CMK (cell line): ENCODE results near the gene MICALL2.

Experiments
- DNase-seq: peaks from one replicate; pipeline ENCODE4 v3.0.0-alpha.2; 2010; ENCODE audit warnings: low read depth

The MICALL2 gene

DNA sequence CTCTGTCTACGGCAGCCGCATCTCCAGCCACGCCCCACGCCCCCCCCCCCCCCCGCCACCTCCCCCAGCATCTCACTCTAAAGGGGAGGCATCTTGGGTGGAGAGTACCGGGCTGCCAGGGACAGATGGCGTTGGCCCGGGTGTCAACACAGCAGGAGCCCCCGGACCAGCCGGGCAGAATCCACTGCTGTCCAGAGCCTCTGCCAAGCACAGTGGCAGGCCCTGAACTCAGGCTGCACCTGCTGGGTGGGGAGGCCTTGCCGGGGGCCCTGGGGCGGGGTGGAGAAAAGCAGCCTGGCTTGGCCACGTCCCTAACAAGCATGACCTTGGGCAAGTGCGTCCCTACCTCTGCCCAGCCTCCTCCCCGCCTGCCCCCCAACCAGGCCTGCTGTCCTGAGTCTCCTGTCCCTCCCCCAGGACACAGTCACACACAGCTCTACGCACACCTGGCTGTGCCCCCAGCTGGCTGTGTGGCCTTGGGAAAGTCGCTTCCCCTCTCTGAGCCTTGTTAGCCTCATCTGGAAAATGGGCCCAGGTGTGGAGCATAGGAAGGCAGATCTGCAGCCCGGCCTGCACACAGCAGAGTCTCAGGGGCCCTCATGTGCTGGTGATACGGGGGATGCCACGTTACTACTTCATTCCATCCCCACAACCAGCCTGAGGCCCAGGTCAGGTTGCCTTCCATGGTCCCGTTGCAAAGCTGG, 45.2 kb downstream of the MICALL2 start:
- DNase-seq, result no peak

DNA sequence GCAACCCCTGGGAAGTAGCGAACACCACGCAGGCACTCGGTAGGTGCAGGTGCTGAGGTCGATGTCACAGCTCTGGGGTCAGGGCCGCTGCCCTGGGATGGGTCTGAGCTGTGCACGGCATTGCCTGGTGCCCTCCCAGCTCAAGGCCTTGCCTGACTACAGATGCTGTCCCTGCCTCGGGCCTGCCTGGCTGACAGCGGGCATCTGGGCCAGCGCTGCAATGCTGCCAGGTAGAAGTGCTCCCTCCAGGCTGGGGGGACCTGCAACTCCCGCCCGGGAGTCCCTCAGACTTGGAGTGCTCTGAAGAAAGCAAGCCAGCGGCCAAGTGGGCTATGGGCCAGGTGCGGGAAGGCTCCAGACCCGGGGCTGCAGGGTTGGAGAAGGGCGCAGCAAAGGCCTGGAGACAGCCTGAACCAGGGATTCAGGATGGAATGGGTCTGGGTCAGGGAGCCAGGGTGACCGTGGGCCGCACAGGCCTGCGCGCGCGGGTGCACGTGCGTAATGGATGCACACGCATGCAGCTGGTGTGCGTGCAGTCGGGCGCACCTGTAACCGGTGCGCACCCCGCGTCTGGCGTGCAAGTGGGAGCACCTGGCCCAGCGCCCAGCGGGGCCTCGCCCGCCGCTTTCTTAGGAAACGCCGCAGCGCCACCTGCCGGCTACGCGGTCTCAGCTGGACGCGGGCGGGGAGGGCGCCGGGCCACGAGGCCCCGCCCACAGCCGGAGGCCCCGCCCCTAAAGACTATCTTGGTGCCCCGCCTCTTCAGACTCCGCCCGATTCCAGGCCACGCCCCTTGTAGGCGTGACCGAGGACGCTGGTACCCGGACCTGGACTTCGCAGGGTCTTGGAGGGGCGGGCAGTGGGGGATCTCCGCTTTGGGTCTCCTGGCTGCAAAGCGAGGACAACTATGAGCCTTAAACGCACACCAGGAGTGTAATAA, 46.7 kb downstream of the MICALL2 start:
- DNase-seq, result peak; percentile 49

DNA sequence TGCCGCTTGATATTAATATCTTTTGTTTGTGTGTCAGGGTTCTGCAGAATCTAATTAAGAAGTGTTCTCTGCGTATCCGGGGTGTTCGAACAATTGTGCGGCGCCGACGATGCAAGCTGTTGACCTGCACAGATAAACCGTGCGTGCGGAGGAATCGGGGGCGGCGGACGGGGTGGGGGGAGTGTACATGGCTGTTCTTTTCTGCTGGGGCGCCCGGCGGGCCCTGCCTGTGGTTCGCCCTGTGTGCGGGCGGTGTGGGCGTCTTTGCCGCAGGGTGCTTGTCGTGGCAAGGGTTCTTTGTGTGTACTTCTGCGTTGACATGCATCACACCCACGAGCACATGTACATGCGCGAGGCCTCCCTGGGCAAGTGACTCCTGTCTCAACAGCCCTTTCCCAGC, 47.9 kb downstream of the MICALL2 start:
- no peak for DNase-seq

DNA sequence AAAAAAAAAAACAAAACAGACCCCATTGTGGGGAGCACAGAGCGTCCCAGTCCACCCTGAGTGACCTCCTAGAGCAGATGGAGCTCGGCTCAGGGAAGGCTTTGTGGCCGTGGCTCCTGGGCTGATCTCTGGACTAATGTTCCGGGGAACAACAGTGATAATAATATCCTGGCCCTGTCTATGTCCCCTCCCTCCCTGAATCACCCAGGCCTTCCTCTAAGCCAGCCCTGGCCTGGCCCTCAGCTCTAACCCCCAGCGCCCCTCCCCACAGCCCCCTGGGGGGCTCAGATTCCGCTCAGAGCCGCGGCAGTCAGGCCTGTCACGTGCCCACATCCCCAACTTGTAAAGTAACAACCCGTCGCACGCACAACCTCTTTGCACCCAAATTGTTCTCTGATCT, 48.3 kb downstream of the MICALL2 start:
- no peak for DNase-seq

DNA sequence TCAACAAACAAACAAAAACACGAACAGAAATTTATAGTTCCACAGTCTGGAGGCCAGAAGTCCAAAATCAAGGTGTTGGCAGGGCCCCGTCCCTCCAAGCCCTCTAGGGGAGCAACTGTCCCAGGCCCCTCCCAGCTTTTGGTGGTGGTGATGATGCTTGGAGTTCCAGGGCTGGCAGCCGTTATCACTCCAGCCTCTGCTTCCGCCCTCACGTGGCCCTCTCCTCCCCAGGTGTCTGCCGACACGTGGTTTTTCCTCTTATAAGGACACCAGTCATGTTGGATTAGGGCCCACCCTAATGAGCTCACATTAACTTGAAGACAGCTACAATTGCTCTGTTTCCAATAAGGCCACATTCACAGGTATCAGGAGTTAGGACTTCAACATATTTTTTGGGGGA, 49.7 kb downstream of the MICALL2 start:
- DNase-seq, result no peak

DNA sequence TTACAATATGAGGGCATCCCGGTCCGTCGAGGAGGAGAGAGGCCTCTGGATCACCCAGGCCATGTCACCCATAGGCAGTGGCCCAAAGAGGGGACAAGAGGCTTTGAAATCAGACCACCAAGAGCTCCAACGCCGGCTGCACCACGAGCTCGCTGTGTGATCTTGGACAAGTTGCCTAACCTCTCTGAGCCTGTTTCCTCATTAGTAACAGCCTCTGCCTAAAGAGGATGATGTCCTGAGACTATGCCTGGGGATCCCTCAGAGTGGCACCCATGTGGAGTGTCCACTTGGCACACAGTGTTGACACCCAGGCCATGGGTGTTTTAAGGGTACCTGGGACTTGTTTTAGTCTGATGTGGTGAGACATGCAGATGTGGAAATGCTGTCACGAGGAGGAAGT, 50.8 kb downstream of the MICALL2 start:
- no peak for DNase-seq

DNA sequence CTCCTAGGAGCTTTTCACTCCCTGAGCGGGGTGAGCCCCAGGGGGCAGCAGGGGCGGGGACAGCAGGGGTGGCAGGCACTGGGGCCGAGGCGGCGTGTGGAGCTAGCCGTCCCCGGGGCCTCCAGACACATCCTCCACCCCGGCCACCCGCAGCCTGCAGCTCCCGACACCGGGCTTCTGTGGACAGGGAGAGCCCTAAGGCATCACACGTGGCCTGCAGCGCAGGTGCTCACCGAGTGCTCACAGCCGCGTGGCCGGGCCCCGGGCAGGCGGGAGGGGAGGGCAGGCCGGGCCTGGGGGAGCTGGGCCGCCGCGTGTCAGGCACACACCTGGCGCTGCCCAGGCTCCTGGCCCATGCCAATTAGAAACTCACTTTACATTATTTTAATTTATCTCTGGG, 51.4 kb downstream of the MICALL2 start:
- no peak for DNase-seq

DNA sequence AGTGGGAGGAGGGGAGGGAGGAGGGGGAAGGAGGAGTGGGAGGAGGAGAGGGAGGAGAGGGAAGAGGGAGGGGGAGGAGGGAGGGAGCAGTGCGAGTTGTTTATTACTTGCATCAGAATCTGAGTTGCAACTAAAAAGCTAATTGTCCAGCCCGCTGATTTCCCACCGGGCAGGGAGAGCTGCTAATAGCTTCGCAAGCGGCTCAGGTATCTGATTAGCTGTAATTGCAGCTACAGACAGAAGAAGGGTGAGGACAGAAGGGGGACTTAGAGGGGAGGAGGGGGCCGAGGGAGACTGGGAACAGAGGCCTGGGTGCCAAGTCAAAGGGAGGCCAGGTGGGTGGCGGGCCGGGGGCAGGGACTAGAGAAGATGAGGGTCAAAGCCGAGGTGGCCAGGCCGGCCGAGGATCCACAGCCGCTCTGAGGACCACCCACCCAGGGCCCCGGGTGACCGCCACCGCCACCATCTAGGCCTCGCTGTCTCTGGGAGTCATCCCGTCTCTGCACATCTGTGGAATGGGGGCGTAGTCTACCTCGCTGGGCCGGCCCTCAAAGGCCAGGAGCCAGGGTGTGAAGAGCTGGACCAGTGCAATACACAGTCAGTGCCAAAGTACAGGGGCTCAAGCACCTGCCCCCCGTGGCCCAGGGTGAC, 54.2 kb downstream of the MICALL2 start:
- no peak for DNase-seq

DNA sequence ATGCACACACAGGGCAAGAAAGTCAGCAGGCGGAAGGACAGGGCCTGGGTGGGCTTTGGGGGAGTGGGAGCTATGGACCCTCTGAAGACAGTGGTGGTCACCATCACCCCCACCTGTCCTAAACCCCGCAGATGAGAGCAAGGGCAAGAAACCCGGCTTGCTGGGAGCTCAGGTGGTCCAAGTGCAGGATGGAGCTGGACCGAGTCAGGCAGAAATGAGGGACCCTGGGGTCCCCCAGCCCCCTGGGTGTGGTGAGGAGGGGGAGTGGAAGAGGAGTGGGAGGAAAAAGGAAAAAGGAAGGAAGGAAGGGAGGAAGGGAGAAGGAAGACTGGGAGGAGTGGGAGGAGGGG, 54.8 kb downstream of the MICALL2 start:
- no peak for DNase-seq

DNA sequence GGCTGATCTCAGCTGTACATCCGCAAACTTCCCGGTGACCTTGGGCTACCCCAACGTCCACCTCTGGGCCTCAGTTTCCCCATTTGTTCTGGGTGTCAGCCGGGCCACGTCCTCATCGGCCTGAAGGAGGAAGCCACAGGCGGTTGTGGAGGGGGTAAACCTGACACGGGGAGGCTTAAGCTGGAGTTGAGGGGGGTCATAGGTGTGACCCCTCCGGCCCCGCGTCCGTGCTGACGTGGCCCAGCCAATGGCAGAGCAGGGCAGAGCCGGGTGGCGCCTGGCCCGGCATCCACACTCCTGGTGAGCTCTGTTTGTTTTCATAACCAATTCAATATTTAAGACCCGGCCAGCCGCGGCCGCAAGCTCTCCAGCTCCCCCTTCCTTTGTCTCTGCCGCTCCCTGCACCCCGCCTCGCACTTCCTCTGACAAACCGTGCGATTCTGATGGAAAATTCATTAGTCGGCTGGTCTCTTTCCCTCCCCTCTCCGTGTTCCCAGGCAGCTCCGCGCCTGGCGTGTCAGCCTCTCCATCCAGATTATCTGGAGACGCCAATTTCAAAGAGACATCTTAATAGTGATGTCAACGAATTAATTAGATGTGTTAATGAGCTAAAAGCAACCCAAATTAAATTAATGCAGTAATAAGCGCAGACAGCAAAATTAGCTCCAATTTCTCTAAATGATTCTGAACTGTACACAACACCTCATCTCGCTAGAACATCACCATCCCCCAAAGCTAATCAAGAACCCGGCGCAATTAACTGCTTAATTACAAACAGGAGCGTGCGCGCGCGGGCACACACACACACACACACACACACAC, 55.4 kb downstream of the MICALL2 start:
- no peak for DNase-seq

DNA sequence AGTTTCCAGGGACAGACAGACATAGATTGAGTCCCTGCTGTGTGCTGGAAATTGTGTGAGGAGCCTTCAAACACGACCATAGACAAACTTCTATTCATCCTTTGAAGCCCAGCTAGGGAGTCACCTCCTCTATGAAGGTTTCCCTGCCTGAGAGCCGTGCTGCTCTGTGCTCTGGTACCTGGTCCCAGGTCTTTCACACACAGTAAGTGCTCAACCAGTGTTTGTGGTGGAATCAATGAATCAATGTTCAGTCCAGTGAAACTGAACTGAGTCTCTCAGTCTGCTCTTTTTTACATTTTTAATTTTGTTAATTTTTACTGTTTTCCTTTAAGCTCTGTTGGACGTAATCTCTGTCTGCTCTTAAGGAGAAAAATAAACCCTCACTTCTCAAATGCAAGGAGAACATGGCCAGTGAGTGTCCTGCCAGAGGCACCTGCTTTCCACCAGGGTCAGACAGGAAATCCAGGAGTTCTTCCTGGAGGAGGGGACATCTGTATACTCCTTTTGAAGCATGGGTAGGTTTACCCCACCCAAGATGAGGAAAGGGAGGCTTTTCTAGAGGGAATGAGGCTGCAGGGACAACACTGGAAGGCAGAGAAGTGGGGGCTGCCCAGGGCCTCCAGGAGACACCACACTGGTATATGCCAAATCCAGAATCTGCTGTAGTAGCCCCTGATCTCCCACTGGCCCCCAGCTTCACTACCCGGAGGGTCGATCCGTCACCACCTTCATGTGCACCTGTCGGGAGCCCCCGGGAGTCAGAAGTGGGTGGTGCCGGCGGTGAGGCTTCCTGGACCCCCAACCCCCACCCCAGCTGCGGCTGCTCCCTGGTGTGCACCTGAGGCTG, 56.3 kb downstream of the MICALL2 start:
- DNase-seq, result no peak

DNA sequence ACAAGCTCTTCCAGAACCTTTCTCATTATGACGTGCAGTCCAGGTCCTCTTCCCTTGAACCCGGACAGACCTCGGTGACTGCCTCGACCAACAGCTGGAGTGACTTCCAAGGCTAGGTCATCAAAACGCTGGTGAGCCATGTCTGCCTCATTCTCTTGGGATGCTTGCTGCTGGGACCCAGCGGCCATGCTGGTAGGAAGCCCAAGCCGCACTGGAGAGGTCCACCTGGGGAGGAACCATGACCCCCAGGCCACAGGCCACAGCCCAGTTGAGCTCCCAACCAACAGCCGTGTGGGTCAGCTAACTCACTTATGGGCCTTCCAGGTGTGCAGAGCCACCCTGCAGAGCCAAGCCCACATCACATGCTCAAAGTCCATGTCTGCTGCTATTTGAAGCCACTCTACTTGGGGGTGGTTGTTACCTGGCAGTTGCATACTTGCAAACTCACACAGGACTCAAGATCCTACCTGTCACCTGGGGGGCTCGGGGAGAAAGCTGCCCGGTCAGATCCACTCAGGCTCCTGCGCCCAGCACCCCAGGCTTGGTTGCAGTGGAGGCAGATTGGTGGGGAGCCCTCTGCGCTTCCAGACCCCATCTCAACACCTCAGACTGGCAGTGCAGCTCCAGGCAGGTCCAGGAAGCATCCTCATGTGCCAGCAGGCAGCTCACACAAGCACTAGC, 57.0 kb downstream of the MICALL2 start:
- no peak for DNase-seq

DNA sequence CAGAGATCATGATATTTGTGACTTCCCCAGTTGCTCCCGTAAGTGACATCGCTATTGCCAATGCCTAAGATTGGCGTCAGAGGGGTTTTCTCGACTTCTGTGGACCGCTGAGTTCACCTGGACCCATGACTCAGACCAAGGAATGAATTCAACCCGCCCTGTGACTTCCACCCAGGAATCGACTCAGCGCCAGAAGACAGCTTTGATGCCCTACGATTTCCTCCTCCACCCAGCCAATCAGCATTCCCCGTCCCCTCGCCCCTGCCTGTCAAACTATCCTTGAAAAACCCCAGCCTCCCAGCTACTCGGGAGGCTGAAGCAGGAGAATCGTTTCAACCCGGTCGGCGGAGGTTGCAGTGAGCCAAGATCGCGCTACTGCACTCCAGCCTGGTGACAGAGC, 58.3 kb downstream of the MICALL2 start:
- no peak for DNase-seq

DNA sequence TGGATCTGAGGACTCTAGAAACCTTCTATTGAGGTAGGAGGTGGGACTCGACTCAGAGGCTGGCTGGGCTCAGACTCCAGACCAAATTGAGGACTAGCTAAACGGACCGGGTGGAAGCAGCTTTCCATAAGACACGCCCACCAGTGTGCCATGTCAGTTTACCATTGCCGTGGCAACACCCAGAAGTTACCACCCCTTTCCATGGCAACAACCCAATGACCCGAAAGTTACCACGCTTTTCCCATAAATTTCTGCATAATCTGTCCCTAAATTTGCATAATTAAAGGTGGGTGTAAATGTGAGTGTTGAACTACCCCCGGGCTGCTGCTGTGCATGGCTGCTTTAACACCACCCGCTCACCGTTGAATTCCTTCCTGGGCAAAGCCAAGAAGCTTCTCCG, 58.9 kb downstream of the MICALL2 start:
- DNase-seq, result no peak

DNA sequence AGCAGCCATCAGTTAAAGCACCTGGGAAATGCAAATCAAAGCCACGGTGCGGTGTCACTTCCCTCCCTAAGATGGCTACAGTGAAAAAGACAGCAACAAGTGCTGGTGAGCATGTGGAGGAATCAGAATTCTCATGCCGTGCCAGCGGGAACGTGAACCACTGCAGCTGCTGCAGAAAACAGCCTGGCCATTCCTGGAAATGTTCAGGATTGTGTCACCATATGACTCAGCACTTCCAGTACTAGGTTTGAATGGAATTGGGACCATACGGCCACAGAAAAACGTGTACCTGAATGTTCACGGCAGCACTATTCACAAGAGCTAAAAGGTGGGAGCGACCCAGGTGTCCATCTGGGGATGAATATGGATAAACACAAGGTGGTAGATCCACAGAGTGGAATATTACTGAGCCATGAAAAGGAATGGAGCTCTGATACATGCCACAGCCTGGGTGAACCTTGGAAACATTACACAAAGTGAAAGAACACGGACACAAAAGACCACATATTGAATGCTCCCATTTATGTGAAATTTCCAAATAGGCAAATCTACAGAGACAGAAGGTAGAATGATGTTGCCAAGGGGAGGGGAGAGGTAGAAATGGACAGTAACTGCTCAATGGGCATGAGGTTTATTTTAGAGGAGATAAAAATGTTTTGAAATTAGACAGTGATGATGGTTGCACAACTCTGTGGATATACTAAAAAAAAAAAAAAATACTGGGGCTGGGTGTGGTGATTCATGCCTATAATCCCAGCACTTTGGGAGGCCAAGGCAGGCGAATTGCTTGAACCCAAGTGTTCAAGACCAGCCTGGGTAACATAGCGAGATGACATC, 61.6 kb downstream of the MICALL2 start:
- DNase-seq, result no peak

DNA sequence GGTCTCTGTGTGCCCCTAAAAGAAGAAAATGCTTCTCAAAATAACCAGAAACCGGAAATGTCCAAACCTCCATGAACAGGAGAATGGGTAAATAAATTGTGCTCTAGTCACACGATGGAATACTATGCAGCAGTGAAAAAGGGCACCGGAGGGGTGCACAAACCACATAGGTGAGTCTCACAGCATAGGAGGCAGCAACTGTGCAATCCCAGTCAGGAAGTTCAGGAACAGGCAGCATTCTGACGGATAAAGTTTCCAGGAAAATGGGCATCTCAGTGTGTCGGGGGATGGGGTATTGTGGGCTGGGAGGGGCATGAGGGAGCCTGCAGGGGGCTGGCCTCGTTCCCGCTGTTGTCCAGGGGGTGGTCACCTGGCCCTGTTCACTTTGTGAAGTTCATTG, 63.1 kb downstream of the MICALL2 start:
- no peak for DNase-seq

DNA sequence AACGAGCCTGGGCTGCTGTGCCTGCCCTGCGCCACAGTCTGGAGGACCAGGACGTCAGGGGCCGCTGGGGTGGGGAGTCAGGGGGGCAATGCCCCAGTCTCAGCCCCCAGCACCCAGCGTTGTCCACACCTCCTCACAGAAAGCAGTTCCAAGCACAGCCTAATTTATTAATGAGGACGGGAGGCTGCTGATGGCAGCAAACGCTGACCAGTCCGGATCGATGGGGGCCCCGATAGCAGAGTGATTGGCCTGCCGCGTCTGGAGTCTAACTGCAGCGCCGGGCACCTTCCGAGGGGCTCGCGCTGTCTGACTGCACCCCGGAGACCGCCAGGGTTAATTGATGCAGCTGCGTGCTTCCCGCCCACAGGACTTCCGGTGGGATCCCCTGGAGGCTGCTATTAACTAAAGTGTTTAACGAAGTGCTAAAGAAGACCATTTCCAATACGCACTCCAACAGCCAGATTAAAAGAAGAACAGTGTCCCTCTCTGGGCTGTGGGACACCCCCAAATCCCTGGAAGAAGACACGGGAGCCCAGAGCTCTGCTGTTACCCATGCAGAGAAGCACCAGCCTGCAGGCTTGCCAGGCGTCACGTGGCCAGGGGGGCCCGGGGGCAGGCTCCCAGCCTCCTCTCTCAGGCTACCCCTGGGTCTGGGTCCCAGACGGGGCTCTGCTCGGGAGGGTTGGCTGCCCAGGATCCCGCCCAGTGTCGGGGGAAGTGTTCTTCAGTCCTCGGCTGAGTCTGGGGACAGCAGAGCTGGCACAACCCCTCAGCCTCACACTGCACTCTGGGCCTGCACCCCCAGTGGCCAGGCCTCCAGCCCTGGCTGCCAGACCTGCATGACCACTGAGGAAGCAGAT, 63.8 kb downstream of the MICALL2 start:
- DNase-seq, result no peak

DNA sequence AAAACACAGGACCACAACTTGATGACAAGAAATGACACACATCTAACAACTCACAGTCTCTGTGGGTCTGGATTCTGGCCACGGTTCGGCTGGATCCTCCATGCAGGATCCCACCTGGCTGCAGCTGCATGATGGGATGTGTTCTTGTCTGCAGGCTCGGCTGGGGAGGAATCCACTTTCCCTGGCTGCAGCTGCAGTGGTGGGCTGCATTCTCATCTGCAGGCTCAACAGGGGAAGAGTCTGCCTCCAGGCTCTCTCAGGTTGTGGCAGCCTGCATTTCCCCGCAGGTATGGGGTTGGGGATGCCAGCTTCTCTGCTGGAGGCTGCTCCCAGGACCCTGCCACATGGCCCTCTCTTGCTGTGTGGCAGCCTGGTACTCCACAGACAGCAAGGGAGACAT, 64.9 kb downstream of the MICALL2 start:
- DNase-seq, result no peak

DNA sequence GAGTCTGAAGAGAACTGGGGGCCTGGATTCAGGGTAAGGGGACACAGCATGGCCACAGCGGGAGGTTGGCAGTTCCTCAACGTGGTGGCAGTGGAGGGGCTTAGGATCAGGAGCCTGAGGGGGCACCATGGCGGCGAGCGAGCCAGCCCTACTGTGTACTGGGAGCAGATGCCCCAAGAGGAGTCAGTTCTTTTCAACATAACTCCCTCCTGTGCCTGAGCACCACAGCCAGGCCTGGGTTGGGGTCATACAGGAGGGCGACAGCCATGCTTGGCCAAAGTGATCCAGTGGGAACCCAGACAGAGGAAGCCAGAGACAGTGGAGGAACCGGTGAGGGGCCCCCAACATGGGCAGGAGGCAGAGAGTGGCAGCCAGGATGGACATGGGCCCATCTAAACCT, 65.8 kb downstream of the MICALL2 start:
- no peak for DNase-seq
